ENCODE results near the gene SAMM50.
A peak's percentile ranks its signal among the peaks of the same experiment; 100 is the strongest.

The SAMM50 gene

GRCh38 chr22:43976861-43977795, 21.9 kb downstream of the SAMM50 start:
- DNase-seq (ENCODE audit: low spot score), result no peak

DNA sequence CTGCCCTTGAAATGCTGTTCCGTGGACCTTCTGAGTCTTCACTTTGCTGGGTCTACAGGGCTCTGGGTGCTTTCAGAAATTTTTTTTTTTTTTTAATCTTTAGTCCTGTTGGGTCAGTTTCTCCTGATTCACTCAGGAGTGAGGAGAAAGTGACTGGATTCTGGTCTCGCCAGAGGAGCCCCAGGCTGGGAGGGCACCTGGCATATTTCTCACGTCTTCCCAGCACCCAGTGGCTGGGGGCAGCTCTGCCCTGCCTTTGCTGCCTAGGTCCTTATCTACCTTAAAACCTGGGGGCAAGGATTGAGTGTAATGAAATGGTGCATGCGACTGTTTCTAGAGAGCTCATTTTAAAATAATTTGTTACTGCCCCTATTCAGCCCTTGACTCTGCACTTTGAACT, 23.3 kb downstream of the SAMM50 start:
- no peak for DNase-seq (ENCODE audit: low spot score)

DNA sequence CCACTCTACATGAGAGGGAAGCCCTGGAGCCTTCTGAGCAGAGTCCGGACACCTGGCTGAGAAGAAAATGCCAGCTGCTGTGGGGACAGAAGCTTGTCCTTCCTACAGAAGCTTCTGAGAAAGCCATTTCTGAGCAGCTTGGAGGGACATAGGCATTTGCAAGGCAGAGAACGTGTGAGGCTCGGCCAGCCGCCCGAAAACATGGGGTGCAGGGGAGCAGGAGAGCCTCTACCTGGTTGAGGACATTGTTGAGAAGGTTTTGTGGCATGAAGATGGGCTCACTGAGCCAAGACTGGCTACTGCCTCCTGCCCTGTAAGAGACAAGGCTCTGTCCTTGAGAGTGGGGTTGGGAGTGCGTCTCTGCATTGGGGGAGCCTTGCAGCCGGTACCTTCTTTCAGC, 25.3 kb downstream of the SAMM50 start:
- DNase-seq (ENCODE audit: low spot score), result no peak

DNA sequence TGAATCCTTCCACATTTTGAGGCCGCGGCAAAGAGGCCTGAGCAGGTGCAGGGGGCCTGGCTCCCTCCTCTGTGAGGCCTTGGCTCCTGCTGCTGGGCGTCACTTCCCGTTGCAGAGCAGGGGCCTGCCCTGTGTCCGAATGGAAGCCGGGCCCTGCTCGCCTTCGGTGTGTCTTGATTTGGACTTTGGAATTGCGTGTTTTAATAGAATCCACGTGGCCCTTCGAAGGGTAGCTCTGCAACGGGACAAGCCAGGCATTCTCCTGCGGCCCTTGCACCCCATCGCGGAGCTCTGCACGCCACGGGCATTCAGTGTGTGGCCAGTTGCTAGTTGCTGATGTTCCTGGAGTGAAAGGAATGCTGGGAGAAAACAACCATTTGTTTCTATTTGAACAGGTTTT, 25.8 kb downstream of the SAMM50 start:
- no peak for DNase-seq (ENCODE audit: low spot score)

DNA sequence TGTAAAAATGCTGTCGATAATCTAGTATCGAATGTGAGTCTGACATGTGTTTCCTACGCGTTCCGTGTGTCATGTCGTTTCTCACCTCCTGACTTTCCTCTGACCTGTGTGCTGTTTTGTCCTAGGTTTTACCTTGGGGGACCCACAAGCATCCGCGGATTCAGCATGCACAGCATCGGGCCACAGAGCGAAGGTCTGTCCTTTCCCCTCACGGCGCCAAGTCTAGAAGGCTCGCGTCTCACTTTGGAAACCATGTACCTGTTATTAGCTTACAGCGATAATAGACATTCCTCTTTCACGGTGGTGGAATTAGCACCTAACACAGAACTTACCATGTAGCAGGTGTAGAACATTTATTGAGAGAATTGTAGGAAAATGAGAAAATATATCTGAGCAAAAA, 28.6 kb downstream of the SAMM50 start:
- no peak for DNase-seq (ENCODE audit: low spot score)

DNA sequence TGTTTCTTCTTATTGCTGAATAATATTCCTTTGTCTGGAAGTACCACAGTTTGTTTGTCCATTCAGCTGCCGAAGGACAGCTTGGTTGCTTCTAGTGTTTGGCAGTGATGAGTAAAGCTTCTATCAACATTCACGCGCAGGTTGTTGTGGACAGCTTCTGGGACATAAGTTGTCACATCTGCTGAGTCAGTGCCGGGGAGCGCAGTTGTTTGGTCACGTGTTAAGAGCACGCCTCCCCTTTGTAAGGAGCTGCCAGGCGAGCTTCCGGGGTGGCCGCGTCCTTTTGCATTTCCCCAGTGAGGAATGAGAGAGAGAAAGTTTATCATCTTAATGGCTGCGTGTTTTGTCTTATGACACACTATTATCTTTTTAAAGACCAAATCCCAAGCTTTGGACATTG, 30.3 kb downstream of the SAMM50 start:
- peak; percentile 59 for DNase-seq (ENCODE audit: low spot score)

- DNase-seq (ENCODE audit: low spot score), result no peak
Observed at GRCh38 chr22:43988116-43988820, 33.0 kb downstream of the SAMM50 start.

DNA sequence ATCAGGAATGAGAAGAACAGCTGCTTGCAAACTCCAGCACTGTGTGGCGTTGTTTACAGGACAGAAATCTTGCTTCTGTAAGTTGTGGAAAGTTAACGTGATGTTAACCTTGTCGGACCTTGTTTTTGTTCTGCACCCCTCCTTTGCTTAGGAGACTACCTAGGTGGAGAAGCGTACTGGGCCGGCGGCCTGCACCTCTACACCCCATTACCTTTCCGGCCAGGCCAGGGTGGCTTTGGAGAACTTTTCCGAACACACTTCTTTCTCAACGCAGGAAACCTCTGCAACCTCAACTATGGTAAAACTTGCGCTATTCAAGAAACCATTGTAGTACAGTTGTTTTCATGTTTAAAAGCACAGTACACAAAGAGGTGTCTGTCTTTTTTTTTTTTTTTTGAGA, 33.7 kb downstream of the SAMM50 start:
- DNase-seq (ENCODE audit: low spot score), result no peak

DNA sequence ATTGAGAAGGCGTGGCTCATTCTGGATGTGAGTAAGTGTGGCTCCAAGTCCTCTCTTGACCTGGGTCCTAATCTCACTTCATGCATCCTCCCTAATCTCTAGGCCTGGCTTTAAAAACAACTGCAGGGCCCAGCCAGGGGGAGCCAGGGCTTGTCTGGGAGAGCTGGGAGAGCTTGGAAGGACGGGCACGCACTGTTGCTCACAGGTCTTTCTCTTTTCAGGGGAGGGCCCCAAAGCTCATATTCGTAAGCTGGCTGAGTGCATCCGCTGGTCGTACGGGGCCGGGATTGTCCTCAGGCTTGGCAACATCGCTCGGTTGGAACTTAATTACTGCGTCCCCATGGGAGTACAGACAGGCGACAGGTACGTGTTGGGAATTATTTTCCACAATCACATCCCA, 34.8 kb downstream of the SAMM50 start:
- DNase-seq (ENCODE audit: low spot score), result no peak

DNA sequence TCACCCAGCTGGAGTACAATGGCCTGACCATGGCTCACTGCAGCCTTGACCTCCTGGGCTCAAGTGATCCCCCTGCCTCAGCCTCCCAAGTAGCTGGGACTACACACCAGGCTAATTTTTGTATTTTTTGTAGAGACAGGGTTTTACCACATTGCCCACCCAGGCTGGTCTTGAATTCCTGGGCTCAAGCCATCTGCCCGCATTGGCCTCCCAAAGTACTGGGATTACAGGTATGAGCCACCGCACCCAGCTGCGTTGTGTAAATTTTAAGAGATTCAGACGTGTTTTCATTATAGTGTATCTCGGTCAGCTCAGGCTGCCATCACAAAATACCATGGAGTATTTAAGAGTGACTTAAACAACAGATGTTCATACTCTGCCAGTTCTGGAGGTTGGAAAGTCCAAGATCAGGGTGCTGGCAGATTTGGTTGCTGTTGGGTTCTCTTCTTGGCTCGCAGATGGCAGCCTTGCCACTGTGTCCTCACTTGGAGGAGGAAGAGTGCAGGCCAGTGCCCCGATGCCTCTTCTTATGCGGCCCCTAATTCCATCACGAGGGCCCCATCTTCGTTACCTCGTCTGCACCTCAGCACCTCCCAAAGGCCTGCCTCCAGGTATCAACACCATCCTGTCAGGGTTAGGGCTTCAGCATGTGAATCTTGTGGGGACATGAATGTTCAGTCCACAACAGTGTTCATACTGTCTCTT, 36.2 kb downstream of the SAMM50 start:
- no peak for DNase-seq (ENCODE audit: low spot score)

DNA sequence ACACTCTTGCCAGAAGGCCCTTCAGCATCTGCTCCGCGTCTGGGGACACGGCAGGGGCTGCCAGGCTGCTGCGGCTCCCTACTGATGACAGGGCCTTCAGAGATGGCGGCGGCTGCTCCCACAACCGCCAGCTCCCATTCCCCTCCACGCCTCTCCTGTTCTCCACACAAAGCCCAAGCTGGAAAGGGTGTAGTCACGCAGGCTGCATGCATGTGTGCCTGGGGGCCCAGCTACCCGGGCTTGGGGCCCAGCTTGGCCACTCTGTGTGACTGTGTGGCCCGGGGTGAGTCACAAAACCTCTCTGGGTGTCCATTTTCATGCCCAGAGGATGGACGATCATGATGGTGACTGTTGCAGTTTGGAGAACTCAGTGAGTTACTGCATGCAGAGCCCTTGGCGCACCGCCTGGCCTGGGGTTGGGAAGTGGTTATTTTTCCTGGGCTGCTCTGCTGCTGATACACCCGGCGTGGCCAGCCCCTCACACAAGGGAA, 37.1 kb downstream of the SAMM50 start:
- DNase-seq (ENCODE audit: low spot score), result no peak

- DNase-seq (ENCODE audit: low spot score), result peak; percentile 27
Observed at GRCh38 chr22:43993072-43993760, 38.0 kb downstream of the SAMM50 start.

DNA sequence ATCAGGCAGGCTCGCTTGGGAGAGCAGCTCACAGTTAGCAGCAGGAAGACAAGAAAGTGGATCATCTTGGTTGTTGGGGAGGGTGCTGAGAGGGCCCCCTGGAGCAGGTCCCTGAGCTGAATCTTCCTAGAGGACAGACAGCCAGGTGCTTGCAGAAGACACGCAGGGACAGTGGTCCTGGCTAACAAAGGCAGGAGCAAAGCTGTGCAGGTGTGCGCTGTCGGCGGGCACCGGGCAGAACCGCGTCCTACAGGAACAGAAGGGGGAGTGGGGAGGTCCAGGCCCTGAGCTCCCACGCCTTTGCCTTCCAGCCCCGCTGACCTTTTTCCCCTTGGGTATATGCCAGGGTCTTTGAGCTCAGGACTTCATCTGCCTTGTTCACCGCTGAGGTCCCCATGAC, 38.8 kb downstream of the SAMM50 start:
- DNase-seq (ENCODE audit: low spot score), result no peak

DNA sequence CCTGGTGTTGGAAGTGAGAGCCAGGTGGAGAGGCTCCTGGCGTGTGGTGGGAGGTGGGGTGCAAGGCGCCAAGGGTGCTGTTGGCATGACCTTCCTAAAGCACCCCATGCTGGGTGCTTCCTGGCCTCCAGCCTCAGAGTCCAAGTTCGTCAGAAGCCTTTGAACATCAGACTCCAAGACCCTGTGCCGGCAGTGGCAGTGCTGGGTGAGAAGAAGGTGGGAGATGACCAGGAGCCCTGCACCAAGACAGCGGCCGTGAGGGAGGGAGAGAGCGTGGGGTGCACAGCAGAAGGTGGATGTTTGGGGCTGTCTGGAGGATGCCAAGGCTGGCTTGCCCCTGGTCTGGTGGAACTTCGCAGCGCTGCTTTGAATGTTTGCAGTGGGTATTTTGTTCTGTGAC, 39.2 kb downstream of the SAMM50 start:
- DNase-seq (ENCODE audit: low spot score), result no peak

- no peak for DNase-seq (ENCODE audit: low spot score)
Observed at GRCh38 chr22:43995057-43995685, 39.9 kb downstream of the SAMM50 start.

DNA sequence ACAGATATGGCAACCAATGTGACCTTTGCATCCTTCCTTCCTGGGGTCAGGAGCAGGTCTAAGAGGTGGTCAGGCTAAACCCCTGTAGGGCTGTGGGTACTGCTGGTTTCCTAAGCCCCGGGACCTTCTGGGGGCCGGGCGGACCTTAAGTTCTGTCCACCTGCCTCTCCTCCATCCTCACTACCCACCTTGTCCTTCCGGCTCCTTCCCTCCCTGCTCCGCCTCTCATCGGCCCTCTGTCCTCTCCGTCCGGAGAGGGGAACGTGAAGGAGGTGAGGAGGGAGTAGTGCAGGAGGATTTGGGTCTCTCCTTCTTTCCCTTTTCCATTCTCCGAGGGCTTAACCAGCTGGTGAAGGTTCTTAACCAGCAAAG, 40.5 kb downstream of the SAMM50 start:
- DNase-seq (ENCODE audit: low spot score), result no peak

DNA sequence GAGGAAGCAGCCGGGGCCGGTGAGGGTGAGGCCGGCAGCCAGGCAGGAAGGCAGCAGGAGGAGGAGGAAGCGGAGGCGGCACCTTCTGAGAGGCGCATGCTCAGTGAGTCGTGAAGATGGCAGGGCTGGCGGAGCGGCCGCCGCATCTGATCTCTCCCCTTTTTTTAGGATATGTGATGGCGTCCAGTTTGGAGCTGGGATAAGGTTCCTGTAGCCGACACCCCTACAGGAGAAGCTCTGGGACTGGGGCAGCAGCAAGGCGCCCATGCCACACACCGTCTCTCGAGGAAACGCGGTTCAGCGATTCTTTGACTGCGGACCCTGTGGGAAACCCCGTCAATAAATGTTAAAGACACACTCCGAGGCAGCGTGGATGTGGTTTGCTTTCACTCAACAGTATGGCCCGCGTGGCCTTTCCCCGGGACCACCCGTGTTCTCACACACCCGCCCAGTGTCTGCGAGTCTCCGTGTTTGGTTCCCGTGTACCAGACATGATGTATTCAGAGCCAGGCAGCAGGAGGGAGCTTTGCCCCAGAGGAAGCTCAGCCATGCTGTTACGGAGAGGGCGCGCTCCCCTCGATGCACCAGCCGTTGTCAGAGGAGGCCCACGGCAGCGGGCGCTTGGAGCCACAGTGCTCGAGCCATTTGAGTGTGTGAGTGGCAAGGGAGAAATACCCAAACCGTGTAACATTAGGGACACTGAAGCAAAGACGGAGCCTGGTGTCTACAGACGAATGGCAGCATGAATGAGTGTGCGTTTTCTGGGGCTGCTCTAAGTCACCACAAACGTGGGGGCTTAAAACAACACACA, 41.1 kb downstream of the SAMM50 start:
- no peak for DNase-seq (ENCODE audit: low spot score)

DNA sequence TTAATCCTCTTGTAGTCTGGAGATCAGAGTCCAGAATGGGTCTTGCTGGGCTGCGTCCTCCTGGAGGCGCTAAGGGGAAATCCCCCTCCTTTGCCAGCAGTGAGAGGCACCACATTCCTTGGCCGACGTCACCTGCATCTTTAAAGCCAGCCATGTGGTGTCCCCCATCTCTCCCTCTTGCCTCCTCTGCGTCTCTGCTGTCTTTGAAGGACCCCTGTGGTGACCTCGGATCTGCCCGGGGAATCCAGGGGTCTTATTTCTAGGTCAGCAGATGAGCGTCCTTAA, 41.7 kb downstream of the SAMM50 start:
- no peak for DNase-seq (ENCODE audit: low spot score)

- DNase-seq (ENCODE audit: low spot score), result no peak
Observed at GRCh38 chr22:43998679-43999264, 43.5 kb downstream of the SAMM50 start.

DNA sequence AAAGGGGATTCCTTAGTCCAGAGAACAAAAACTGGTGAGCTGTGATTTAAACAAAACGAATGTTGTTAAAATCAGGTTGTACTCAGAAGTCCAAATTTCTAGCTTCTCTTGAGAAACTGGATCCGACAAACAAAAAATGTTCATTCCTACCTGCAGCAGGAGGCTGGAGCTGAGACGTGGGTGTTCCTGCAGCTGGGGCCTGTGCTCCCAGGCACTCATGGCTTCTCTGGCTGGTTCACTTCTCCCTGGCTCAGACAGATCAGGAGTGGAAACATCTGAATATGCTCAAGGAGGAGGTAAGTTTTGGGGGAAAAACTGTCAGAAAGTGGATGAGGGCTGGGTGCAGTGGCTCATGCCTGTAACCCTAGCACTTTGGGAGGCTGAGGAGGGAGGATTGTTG, 44.1 kb downstream of the SAMM50 start:
- DNase-seq (ENCODE audit: low spot score), result no peak

GRCh38 chr22:44000123-44000522, 44.9 kb downstream of the SAMM50 start:
- no peak for DNase-seq (ENCODE audit: low spot score)

All from globus pallidus (tissue), 1 donor.